ENCODE data around the gene PAAF1. TPM values are rescaled to one million over a fixed set of nuclear protein-coding genes. Genes with fewer than 3 reads are reported as not detected.

The PAAF1 gene
- total RNA-seq, 2 donors from 2014 or later = 31.3 to 74.3 TPM

DNA sequence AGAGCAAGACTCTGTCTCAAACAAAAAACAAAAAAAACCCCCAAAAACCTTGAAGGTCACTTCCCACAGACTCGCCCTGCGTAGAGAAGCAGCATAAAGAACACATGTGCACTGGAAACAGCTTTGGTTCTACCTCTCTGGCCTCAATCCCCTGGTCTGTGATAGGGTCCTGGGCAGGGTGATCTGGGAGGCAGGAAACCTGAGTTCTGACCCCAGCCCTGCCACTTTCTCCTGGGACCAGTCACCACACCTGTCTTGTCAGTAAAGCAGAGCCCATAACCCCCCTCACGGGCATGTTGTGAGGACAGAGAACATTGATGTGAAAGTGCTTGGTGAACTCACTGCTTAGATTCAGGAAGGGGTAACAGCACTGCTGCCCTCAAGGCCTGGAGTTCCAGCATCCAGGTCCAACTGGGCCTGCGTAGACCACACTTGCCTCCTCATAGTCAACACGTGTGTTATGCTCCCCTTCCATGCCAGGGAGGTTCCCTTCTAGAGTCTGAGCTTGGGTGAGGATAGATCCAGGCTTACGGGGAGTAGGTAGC is 94.4 kb downstream of the PAAF1 start:
- no peak overlapping the region for H3K27ac ChIP-seq (ENCODE audit: low read depth, low read length)
- no peak overlapping the region for H3K9ac ChIP-seq (ENCODE audit: extremely low read depth, low read length, poor library complexity, severe bottlenecking)
- H3K36me3 ChIP-seq (ENCODE audit: control insufficient read depth, insufficient read depth, low read length) = peaks cover 19% of the 10 kb centered on the region
- no peak for DNase-seq
- no peaks in the 10 kb centered on the region for H3K9me3 Mint-ChIP-seq
- H3K27ac Mint-ChIP-seq = no peak overlapping the region
- no peak overlapping the region for H3K4me3 Mint-ChIP-seq
- 86 to 91% methylated on average over 5 to 6 of the region's 6 CpGs for WGBS, 2 experiments (ENCODE audit: insufficient coverage in 1 of 2, insufficient read length in 1 of 2)
- no peaks in the 10 kb centered on the region for H3K4me1 ChIP-seq (ENCODE audit: control insufficient read depth, insufficient read depth, low read length)
- no peaks in the 10 kb centered on the region for H3K9me3 ChIP-seq (ENCODE audit: control insufficient read depth, low read length)
- peaks cover 23% of the 10 kb centered on the region for H3K36me3 Mint-ChIP-seq (ENCODE audit: low read depth)
- H3K27me3 ChIP-seq (ENCODE audit: control insufficient read depth, insufficient read depth, low read length, poor library complexity, severe bottlenecking) = no peaks in the 10 kb centered on the region
- TF ChIP-seq, protein P1, sequence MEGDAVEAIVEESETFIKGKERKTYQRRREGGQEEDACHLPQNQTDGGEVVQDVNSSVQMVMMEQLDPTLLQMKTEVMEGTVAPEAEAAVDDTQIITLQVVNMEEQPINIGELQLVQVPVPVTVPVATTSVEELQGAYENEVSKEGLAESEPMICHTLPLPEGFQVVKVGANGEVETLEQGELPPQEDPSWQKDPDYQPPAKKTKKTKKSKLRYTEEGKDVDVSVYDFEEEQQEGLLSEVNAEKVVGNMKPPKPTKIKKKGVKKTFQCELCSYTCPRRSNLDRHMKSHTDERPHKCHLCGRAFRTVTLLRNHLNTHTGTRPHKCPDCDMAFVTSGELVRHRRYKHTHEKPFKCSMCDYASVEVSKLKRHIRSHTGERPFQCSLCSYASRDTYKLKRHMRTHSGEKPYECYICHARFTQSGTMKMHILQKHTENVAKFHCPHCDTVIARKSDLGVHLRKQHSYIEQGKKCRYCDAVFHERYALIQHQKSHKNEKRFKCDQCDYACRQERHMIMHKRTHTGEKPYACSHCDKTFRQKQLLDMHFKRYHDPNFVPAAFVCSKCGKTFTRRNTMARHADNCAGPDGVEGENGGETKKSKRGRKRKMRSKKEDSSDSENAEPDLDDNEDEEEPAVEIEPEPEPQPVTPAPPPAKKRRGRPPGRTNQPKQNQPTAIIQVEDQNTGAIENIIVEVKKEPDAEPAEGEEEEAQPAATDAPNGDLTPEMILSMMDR (conservative IDR thresholded peaks at IDR 0.05) = no peak
- H3K4me3 ChIP-seq (ENCODE audit: low read length) = no peak overlapping the region
- peaks cover 4% of the 10 kb centered on the region for H3K27me3 Mint-ChIP-seq (ENCODE audit: insufficient read depth)
- no peaks in the 10 kb centered on the region for H3K4me1 Mint-ChIP-seq

DNA sequence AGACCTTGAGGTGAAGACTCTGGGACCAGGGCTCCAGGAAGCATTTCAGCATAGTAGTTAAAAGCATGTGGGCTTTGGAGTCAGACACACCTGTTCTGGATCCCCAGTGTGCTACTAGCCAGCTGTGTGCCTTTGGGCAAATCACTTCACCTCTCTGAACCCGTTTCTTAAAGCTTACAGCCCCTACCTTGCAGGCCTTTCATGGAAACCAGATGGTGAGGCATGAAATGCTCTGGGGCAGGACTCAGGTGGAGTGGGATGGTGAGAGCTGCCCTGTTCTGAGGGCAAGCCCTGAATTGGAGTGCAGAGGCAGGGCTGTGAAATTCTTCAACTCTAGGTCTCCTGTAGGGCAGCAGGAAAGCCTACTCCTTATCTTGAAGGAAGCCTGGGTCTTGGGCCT is 95.4 kb downstream of the PAAF1 start:
- Histone ChIP-seq H3K9ac (ENCODE audit: extremely low read depth, low read length, poor library complexity, severe bottlenecking) (no peak overlapping the region), H3K9me3 (ENCODE audit: control insufficient read depth, low read length) (no peaks in the 10 kb centered on the region), H3K4me3 (ENCODE audit: low read length) (no peak overlapping the region), H3K27ac (ENCODE audit: low read depth, low read length) (no peak overlapping the region), H3K27me3 (ENCODE audit: control insufficient read depth, insufficient read depth, low read length, poor library complexity, severe bottlenecking) (no peaks in the 10 kb centered on the region), H3K36me3 (ENCODE audit: control insufficient read depth, insufficient read depth, low read length) (peaks cover 28% of the 10 kb centered on the region), H3K4me1 (ENCODE audit: control insufficient read depth, insufficient read depth, low read length) (no peaks in the 10 kb centered on the region)
- H3K36me3 Mint-ChIP-seq (ENCODE audit: low read depth) = peaks cover 32% of the 10 kb centered on the region
- no peaks in the 10 kb centered on the region for H3K4me1 Mint-ChIP-seq
- no peak overlapping the region for H3K4me3 Mint-ChIP-seq
- TF ChIP-seq, protein P1 (conservative IDR thresholded peaks at IDR 0.05) = no peak
- 94% methylated on average over 1 of the region's 1 CpG; no CpG with 5 or more reads in 1 of the 2 experiments for WGBS, 2 experiments (ENCODE audit: insufficient coverage in 1 of 2, insufficient read length in 1 of 2)
- no peak overlapping the region for H3K27ac Mint-ChIP-seq
- no peaks in the 10 kb centered on the region for H3K9me3 Mint-ChIP-seq
- H3K27me3 Mint-ChIP-seq (ENCODE audit: insufficient read depth) = peaks cover 4% of the 10 kb centered on the region
- no peak for DNase-seq

DNA sequence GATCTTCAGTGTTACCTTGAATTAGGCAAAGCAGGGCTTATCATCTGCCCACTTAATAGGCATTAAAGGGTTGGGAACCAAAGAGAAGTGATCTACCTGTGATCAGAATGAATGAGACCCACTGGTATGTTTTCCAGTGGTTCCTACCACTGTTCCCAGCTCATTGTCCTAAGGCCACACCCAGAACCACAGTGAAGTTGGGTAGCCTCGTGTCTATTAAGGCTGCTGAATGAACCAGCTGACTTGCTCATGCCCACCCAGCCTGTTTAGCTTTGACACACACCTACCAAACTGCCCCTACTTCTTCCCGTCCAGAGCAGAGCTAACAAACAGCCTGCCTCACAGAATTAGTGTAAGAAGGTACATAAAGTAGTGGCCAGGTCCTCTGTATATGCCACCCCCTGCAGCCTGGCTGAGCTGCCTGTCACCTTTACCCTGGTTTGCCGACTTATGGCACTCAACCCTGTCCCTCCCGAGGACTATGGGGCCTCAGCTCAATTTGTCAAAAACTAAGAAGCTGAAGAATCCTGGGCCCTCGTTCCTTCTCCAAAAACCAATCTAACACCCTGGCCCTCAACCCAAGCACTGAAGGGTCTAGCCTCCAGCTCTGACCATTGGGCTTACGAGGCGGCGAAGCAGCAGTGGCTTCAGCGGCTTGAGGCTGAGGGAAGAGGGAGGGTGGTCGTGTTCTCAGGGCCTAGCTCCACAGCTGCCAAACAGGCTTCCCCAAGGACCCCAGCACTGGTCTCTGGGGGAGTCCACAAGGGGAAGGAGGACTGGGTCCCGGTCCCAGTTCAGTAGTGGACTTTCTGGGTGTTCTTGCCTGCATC is 96.0 kb downstream of the PAAF1 start:
- DNase-seq = peak; percentile 29
- H3K36me3 Mint-ChIP-seq (ENCODE audit: low read depth) = peaks cover 39% of the 10 kb centered on the region
- H3K27ac ChIP-seq (ENCODE audit: low read depth, low read length) = no peak overlapping the region

More for the DNA sequence above, 96.0 kb downstream of the PAAF1 start:
- peaks cover 35% of the 10 kb centered on the region for H3K36me3 ChIP-seq (ENCODE audit: control insufficient read depth, insufficient read depth, low read length)
- no peak overlapping the region for H3K9ac ChIP-seq (ENCODE audit: extremely low read depth, low read length, poor library complexity, severe bottlenecking)
- no peaks in the 10 kb centered on the region for H3K4me1 ChIP-seq (ENCODE audit: control insufficient read depth, insufficient read depth, low read length)
- WGBS, 2 experiments (ENCODE audit: insufficient coverage in 1 of 2, insufficient read length in 1 of 2) = 90 to 93% methylated on average over 5 to 11 of the region's 11 CpGs
- H3K9me3 ChIP-seq (ENCODE audit: control insufficient read depth, low read length) = no peaks in the 10 kb centered on the region
- TF ChIP-seq, protein P1 (conservative IDR thresholded peaks at IDR 0.05) = no peak
- Mint-ChIP-seq H3K27ac (no peak overlapping the region), H3K9me3 (no peaks in the 10 kb centered on the region), H3K4me3 (no peak overlapping the region), H3K4me1 (no peaks in the 10 kb centered on the region), H3K27me3 (ENCODE audit: insufficient read depth) (peaks cover 4% of the 10 kb centered on the region)
- H3K27me3 ChIP-seq (ENCODE audit: control insufficient read depth, insufficient read depth, low read length, poor library complexity, severe bottlenecking) = no peaks in the 10 kb centered on the region
- H3K4me3 ChIP-seq (ENCODE audit: low read length) = no peak overlapping the region
